Measurements from ENCODE around the gene RXRG.

RXRG gene

GRCh38 chr1:165418195-165418594 is 26.7 kb downstream of the RXRG start:
- TF ChIP-seq CTCF (IDR thresholded peaks at IDR 0.05; ENCODE audit: low read depth, low read length, missing control alignments) = no peak
- H3K4me3 ChIP-seq (replicated peaks; ENCODE audit: low read depth, low read length) = no peak overlapping the region
- DNase-seq (ENCODE audit: extremely low read depth, low read depth) = no peak

GRCh38 chr1:165416876-165417275 is 28.1 kb downstream of the RXRG start:
- no peak for TF ChIP-seq CTCF (IDR thresholded peaks at IDR 0.05; ENCODE audit: low read depth, low read length, missing control alignments)
- no peak for DNase-seq (ENCODE audit: extremely low read depth, low read depth)
- H3K4me3 ChIP-seq (replicated peaks; ENCODE audit: low read depth, low read length) = no peak overlapping the region

GRCh38 chr1:165415068-165415467 is 29.9 kb downstream of the RXRG start:
- no peak for TF ChIP-seq CTCF (IDR thresholded peaks at IDR 0.05; ENCODE audit: low read depth, low read length, missing control alignments)
- H3K4me3 ChIP-seq (replicated peaks; ENCODE audit: low read depth, low read length) = no peak overlapping the region
- DNase-seq (ENCODE audit: extremely low read depth, low read depth) = no peak

- no peak overlapping the region for H3K4me3 ChIP-seq (replicated peaks; ENCODE audit: low read depth, low read length)
- no peak for TF ChIP-seq CTCF (IDR thresholded peaks at IDR 0.05; ENCODE audit: low read depth, low read length, missing control alignments)
- no peak for DNase-seq (ENCODE audit: extremely low read depth, low read depth)
Observed at GRCh38 chr1:165414620-165415019, 30.3 kb downstream of the RXRG start.

GRCh38 chr1:165411396-165411795 is 33.5 kb downstream of the RXRG start:
- DNase-seq (ENCODE audit: extremely low read depth, low read depth) = no peak
- H3K4me3 ChIP-seq (replicated peaks; ENCODE audit: low read depth, low read length) = no peak overlapping the region
- TF ChIP-seq CTCF (IDR thresholded peaks at IDR 0.05; ENCODE audit: low read depth, low read length, missing control alignments) = no peak

- TF ChIP-seq CTCF (IDR thresholded peaks at IDR 0.05; ENCODE audit: low read depth, low read length, missing control alignments) = no peak
- no peak overlapping the region for H3K4me3 ChIP-seq (replicated peaks; ENCODE audit: low read depth, low read length)
- no peak for DNase-seq (ENCODE audit: extremely low read depth, low read depth)
Observed at GRCh38 chr1:165409657-165410358, 35.1 kb downstream of the RXRG start.

GRCh38 chr1:165408518-165408917 is 36.4 kb downstream of the RXRG start:
- TF ChIP-seq CTCF (IDR thresholded peaks at IDR 0.05; ENCODE audit: low read depth, low read length, missing control alignments) = peak; percentile 48
- H3K4me3 ChIP-seq (replicated peaks; ENCODE audit: low read depth, low read length) = no peak overlapping the region
- DNase-seq (ENCODE audit: extremely low read depth, low read depth) = peak; percentile 58
